Keratinocyte (primary cell): Measurements from ENCODE around the gene TRAFD1. TPM values are rescaled to one million over a fixed set of nuclear protein-coding genes. Genes with fewer than 3 reads are reported as not detected.

Experiments
- DNase-seq: peaks from one replicate; pipeline ENCODE4 v3.0.0-alpha.2; 2011; ENCODE audit warnings: low read depth, missing footprints, low spot score
- FAIRE-seq: peaks from 2 replicates; lab custom pipeline; 2011; peaks lifted over from hg19 to GRCh38; lab: Jason Lieb, UNC
- H2AFZ ChIP-seq: 2 replicates; pipeline ENCODE4 v1.6.0; 2012; ENCODE audit warnings: low read length, control low read depth, inconsistent platforms; ENCODE audit not compliant: control insufficient read depth
- H3K27ac ChIP-seq: 2 replicates; pipeline ENCODE4 v1.5.1; 2011; ENCODE audit warnings: low read length; ENCODE audit not compliant: control insufficient read depth, insufficient read depth
- H3K27me3 ChIP-seq: 3 replicates; pipeline ENCODE4 v1.6.0; 2011; ENCODE audit warnings: low read length; ENCODE audit not compliant: control insufficient read depth, insufficient read depth; ENCODE audit errors: extremely low read depth
- H3K36me3 ChIP-seq, 2 experiments: 2 replicates in 1 of 2; 3 replicates in 1 of 2; pipeline ENCODE4 v1.5.1; 2011; ENCODE audit warnings: low read length in 2 of 2, mild to moderate bottlenecking in 1 of 2; ENCODE audit not compliant: control insufficient read depth in 2 of 2, insufficient read depth in 2 of 2; ENCODE audit errors: extremely low read depth in 1 of 2
- H3K4me1 ChIP-seq: 3 replicates; pipeline ENCODE4 v1.5.1; 2011; ENCODE audit warnings: low read length; ENCODE audit not compliant: control insufficient read depth, insufficient read depth; ENCODE audit errors: extremely low read depth
- H3K4me2 ChIP-seq: 3 replicates; pipeline ENCODE4 v1.6.0; 2011; ENCODE audit warnings: low read depth, low read length; ENCODE audit not compliant: control insufficient read depth, insufficient read depth; ENCODE audit errors: extremely low read depth
- H3K4me3 ChIP-seq, 3 experiments: fragments of 200-600 bp in 1 of 3; sonication (generic) in 1 of 3; 2 replicates in 2 of 3; 3 replicates in 1 of 3; pipeline ENCODE4 v1.5.1; 2011 to 2016; ENCODE audit warnings: low read length in 3 of 3, mild to moderate bottlenecking in 3 of 3, control low read depth in 2 of 3, inconsistent platforms in 1 of 3, low read depth in 1 of 3, mixed read lengths in 1 of 3, mixed run types in 1 of 3, moderate library complexity in 1 of 3; ENCODE audit not compliant: control insufficient read depth in 2 of 3, insufficient read depth in 2 of 3; ENCODE audit errors: extremely low read depth in 1 of 3
- H3K79me2 ChIP-seq: 2 replicates; pipeline ENCODE4 v1.6.0; 2012; ENCODE audit warnings: low read length; ENCODE audit not compliant: control insufficient read depth, insufficient read depth
- H3K9ac ChIP-seq: 3 replicates; pipeline ENCODE4 v1.6.0; 2011; ENCODE audit warnings: low read length; ENCODE audit not compliant: control insufficient read depth, insufficient read depth; ENCODE audit errors: extremely low read depth
- H3K9me1 ChIP-seq: 3 replicates; pipeline ENCODE4 v1.6.0; 2011; ENCODE audit warnings: low read length; ENCODE audit not compliant: control insufficient read depth, insufficient read depth; ENCODE audit errors: extremely low read depth
- H3K9me3 ChIP-seq: 2 replicates; pipeline ENCODE4 v1.5.1; 2012; ENCODE audit warnings: low read depth, low read length; ENCODE audit not compliant: control insufficient read depth
- H4K20me1 ChIP-seq: 3 replicates; pipeline ENCODE4 v1.6.0; 2011; ENCODE audit warnings: low read length; ENCODE audit not compliant: control insufficient read depth, insufficient read depth; ENCODE audit errors: extremely low read depth
- CTCF ChIP-seq, 3 experiments: IDR thresholded peaks in 1 of 3; conservative IDR thresholded peaks in 1 of 3; optimal IDR thresholded peaks in 1 of 3; 2 replicates in 2 of 3; 3 replicates in 1 of 3; pipeline versions ENCODE3 to v1.5.1; 2011; ENCODE audit warnings: low read length in 3 of 3, mild to moderate bottlenecking in 3 of 3, moderate library complexity in 2 of 3, control low read depth in 1 of 3, inconsistent platforms in 1 of 3; ENCODE audit not compliant: insufficient read depth in 2 of 3; ENCODE audit errors: extremely low read depth in 1 of 3
- EZH2 ChIP-seq: IDR thresholded peaks from one replicate; pipeline ENCODE4 v1.6.1; 2012; ENCODE audit warnings: inconsistent platforms, mild to moderate bottlenecking, low read length, moderate library complexity
- dilution Hi-C: fragments of 300-500 bp; cut with MboI; formaldehyde crosslinking; loops from one replicate; pipeline ENCODE4 v1.7.0; 2020; ENCODE audit warnings: low sequenced_read_pairs; ENCODE audit not compliant: extremely low pct_ligation_motif_present
- polyA plus RNA-seq, 5 experiments: library from polyadenylated mRNA; depleted of rRNA in 3 of 5; stranded (reverse) in 3 of 5; stranded (forward) in 1 of 5; unstranded in 1 of 5; fragments of >200 nt; gene quantifications; 1 replicate in 1 of 5; 2 replicates in 3 of 5; 3 replicates in 1 of 5; pipeline versions ENCODE4 v1.2.1 to v1.2.3, GENCODE V29; 2011 to 2012; ENCODE audit warnings: missing spikeins in 2 of 5, low read depth in 1 of 5, low replicate concordance in 1 of 5

Gene TRAFD1
- polyA plus RNA-seq, 1 donor (not counting 4 experiments of a cell fraction or from before 2014, with no cell fraction given): 25.6 TPM

DNA sequence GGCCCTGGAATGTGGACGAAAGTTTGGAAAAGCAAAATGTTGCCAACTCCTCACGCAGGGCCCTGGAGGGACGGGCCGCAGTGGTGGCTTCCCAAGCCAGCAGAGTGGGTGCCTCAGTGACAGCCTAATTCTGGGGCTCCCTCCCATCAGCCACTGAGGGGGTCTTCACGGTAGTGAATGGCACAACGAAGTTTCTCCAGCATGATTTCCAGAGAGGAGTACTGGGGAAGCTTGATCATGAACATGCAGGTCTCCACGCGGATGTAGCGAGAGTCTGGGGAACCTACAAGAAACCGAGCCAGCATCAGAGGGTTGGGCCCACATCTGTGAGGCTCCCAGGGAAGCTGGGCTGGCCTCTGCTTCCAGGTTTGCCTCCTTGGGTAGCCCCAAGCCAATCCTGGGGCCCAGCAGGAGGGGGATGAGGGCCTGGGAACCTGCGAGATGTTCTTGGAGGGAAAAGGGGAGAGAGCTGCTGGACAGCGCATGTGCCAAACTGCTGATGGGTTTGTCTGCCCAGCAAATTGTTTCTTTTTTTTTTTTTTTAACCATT, 37.0 kb downstream of the TRAFD1 start:
- H3K4me3 ChIP-seq: no peak overlapping the region
- no peak for TF ChIP-seq CTCF (optimal IDR thresholded peaks at IDR 0.05 in 1 of 3, IDR thresholded peaks at IDR 0.05 in 1 of 3, conservative IDR thresholded peaks at IDR 0.05 in 1 of 3; ENCODE audit: extremely low read depth in 1 of 3, insufficient read depth in 2 of 3, low read length in 3 of 3)
- TF ChIP-seq EZH2: no peak
- FAIRE-seq (no peak), DNase-seq (no peak)
- H3K9ac ChIP-seq: no peak overlapping the region
- H3K4me1 ChIP-seq: no peaks in the 10 kb centered on the region
- no peaks in the 10 kb centered on the region for H3K9me3 ChIP-seq
- H3K79me2 ChIP-seq: no peaks in the 10 kb centered on the region
- H3K27me3 ChIP-seq: no peaks in the 10 kb centered on the region
- dilution Hi-C loops: no loop called here
- H3K9me1 ChIP-seq: no peaks in the 10 kb centered on the region
- H2AFZ ChIP-seq: no peak overlapping the region
- H3K36me3 ChIP-seq: peaks cover 0 to 14% of the 10 kb centered on the region in 2 experiments
- no peak overlapping the region for H3K4me2 ChIP-seq
- H4K20me1 ChIP-seq: no peaks in the 10 kb centered on the region
- no peak overlapping the region for H3K27ac ChIP-seq

- peaks cover 0 to 14% of the 10 kb centered on the region in 2 experiments for H3K36me3 ChIP-seq
- H3K4me2 ChIP-seq: no peak overlapping the region
- no peaks in the 10 kb centered on the region for H3K27me3 ChIP-seq
- H3K4me3 ChIP-seq: no peak overlapping the region
- no peak for TF ChIP-seq CTCF (optimal IDR thresholded peaks at IDR 0.05 in 1 of 3, IDR thresholded peaks at IDR 0.05 in 1 of 3, conservative IDR thresholded peaks at IDR 0.05 in 1 of 3; ENCODE audit: extremely low read depth in 1 of 3, insufficient read depth in 2 of 3, low read length in 3 of 3)
- no peak for TF ChIP-seq EZH2
- no peaks in the 10 kb centered on the region for H3K9me3 ChIP-seq
- H3K9ac ChIP-seq: no peak overlapping the region
- no peaks in the 10 kb centered on the region for H4K20me1 ChIP-seq
- FAIRE-seq (no peak), DNase-seq (no peak)
- H3K27ac ChIP-seq: no peak overlapping the region
- H3K9me1 ChIP-seq: no peaks in the 10 kb centered on the region
- no peaks in the 10 kb centered on the region for H3K4me1 ChIP-seq
- dilution Hi-C loops: no loop called here
- H3K79me2 ChIP-seq: no peaks in the 10 kb centered on the region
- no peak overlapping the region for H2AFZ ChIP-seq
Observed at GRCh38 chr12:112163056-112163455, 37.7 kb downstream of the TRAFD1 start.
